CD8-positive, alpha-beta memory T cell (primary cell): Measurements from ENCODE around the gene SOX6. TPM values are rescaled to one million over a fixed set of nuclear protein-coding genes. Genes with fewer than 3 reads are reported as not detected.
"Not testable (repeated sequence)": the region's sequence is repeated elsewhere in the genome, so short reads cannot be mapped to it uniquely, and the experiment has no call there.

ENCODE experiments used
- CTCF ChIA-PET: fragments of 350-600 bp; sonication (Branson Sonifier 250); formaldehyde crosslinking; loops from one replicate; lab custom pipeline; 2021; ENCODE audit warnings: antibody characterized with exemption; lab: Charles Lee
- POLR2A ChIA-PET: fragments of 350-600 bp; sonication (Branson Sonifier 250); formaldehyde crosslinking; loops from one replicate; lab custom pipeline; 2021; ENCODE audit warnings: antibody characterized with exemption; lab: Charles Lee
- DNase-seq, 5 donors: peaks; one replicate each; pipeline versions ENCODE4 v3.0.0 to v3.0.0-alpha.2; 2020 to 2022; ENCODE audit warnings: mixed read lengths in 1 of 5
- H3K27ac ChIP-seq: one replicate; pipeline ENCODE4 v1.7.0; 2013; ENCODE audit warnings: low read depth, mild to moderate bottlenecking, low read length, moderate library complexity
- H3K27me3 ChIP-seq: 2 replicates; pipeline ENCODE4 v1.7.0; 2013; ENCODE audit warnings: low read length, mild to moderate bottlenecking; ENCODE audit not compliant: insufficient read depth, poor library complexity, severe bottlenecking
- H3K36me3 ChIP-seq: 2 replicates; pipeline ENCODE4 v1.7.0; 2013; ENCODE audit warnings: mild to moderate bottlenecking, low read length, moderate library complexity; ENCODE audit not compliant: insufficient read depth
- H3K4me1 ChIP-seq: 2 replicates; pipeline ENCODE4 v1.7.0; 2013; ENCODE audit warnings: mild to moderate bottlenecking, low read length, moderate library complexity; ENCODE audit not compliant: insufficient read depth
- H3K4me3 ChIP-seq: 2 replicates; pipeline ENCODE4 v1.7.0; 2013; ENCODE audit warnings: mild to moderate bottlenecking, low read length
- H3K9me3 ChIP-seq: 2 replicates; pipeline ENCODE4 v1.7.0; 2013; ENCODE audit warnings: mild to moderate bottlenecking, low read length
- H3K27ac Mint-ChIP-seq, 8 donors: one replicate each; pipeline ENCODE4 v1.8.0; 2020 to 2021; ENCODE audit warnings: mixed read lengths in 8 of 8, mild to moderate bottlenecking in 6 of 8, inconsistent platforms in 3 of 8, moderate library complexity in 3 of 8
- H3K27me3 Mint-ChIP-seq, 2 donors: one replicate each; pipeline ENCODE4 v1.8.0; 2020 to 2021; ENCODE audit warnings: mixed read lengths in 2 of 2, mild to moderate bottlenecking in 1 of 2, moderate library complexity in 1 of 2
- H3K36me3 Mint-ChIP-seq, 3 donors: one replicate each; pipeline ENCODE4 v1.8.0; 2020 to 2021; ENCODE audit warnings: mixed read lengths in 3 of 3, inconsistent platforms in 1 of 3, mild to moderate bottlenecking in 1 of 3
- H3K4me1 Mint-ChIP-seq, 3 donors: one replicate each; pipeline ENCODE4 v1.8.0; 2020 to 2021; ENCODE audit warnings: mixed read lengths in 3 of 3, inconsistent platforms in 1 of 3, mild to moderate bottlenecking in 1 of 3
- H3K4me3 Mint-ChIP-seq, 7 donors: one replicate each; pipeline ENCODE4 v1.8.0; 2020 to 2021; ENCODE audit warnings: mixed read lengths in 7 of 7, mild to moderate bottlenecking in 6 of 7, moderate library complexity in 4 of 7, inconsistent platforms in 2 of 7
- H3K9me3 Mint-ChIP-seq, 5 donors: one replicate each; pipeline ENCODE4 v1.8.0; 2020 to 2022; ENCODE audit warnings: mixed read lengths in 5 of 5, mild to moderate bottlenecking in 3 of 5, moderate library complexity in 2 of 5, inconsistent platforms in 1 of 5
- polyA plus RNA-seq: library from polyadenylated mRNA; unstranded; fragments of 300-500 nt; fragmentation: Illumina TruSeq; gene quantifications from one replicate; pipeline ENCODE4 v1.2.3, GENCODE V29; 2021
- total RNA-seq, 2 experiments: library from RNA; stranded (reverse); gene quantifications; one replicate each; pipeline ENCODE4 v1.2.3, GENCODE V29; 2021

Gene SOX6
- total and polyA plus RNA-seq, 3 experiments from 2014 or later, result not detected

DNA sequence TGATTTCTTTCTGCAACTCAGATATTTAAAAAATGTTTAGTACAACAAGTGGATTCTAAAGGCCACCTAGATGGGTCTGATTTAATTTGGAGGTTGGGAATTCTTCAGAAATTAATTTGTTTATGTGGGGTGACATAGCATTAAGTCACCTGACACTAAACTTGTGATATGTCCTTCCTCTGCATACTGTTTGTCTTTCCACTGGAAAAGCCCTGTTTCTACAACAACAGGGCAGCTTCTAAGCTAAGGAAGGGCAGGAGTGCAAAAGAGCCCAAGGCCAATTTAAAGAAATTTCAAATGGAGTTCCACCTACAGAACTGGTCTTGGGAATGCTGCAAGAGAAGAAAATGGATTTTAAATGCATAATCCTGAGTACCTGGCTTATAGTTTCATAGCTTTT is 319.2 kb downstream of the SOX6 start:
- Mint-ChIP-seq H3K27me3 (no peaks in the 10 kb centered on the region), H3K27ac (no peak overlapping the region)
- POLR2A ChIA-PET, result no interaction called here

DNA sequence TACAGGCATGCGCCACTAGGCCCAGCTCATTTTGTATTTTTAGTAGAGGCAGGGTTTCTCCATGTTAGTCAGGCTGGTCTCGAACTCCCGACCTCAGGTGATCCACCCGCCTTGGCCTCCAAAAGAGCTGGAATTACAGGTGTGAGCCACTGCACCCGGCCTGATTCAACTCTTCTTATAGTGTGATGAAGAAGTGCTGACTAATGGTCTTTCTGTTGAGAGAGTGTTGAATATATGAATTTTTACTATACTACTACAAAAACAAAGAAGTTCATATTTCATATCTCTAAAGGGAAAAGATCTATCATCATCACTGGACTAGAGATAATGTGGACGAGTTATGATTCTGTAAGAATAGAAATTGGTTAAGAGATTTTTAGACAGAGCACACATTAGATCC is 320.1 kb downstream of the SOX6 start:
- H3K4me3 Mint-ChIP-seq, result no peak overlapping the region
- H3K36me3 Mint-ChIP-seq, result no peaks in the 10 kb centered on the region
- H3K27me3 ChIP-seq, result no peaks in the 10 kb centered on the region
- no peak overlapping the region for H3K27ac ChIP-seq
- no peak overlapping the region for H3K27ac Mint-ChIP-seq
- no peaks in the 10 kb centered on the region for H3K4me1 ChIP-seq
- peaks cover 0 to 8% (median 3%) of the 10 kb centered on the region in 5 donors for H3K9me3 Mint-ChIP-seq
- no peaks in the 10 kb centered on the region for H3K4me1 Mint-ChIP-seq
- no peaks in the 10 kb centered on the region for H3K27me3 Mint-ChIP-seq
- CTCF ChIA-PET, result no interaction called here
- no peaks in the 10 kb centered on the region for H3K9me3 ChIP-seq
- POLR2A ChIA-PET, result no interaction called here
- no peak for DNase-seq
- no peaks in the 10 kb centered on the region for H3K36me3 ChIP-seq
- H3K4me3 ChIP-seq, result no peak overlapping the region

More for the DNA sequence above, 319.2 kb downstream of the SOX6 start:
- Mint-ChIP-seq H3K4me3 (no peak overlapping the region), H3K9me3 (peaks cover 0 to 6% (median 3%) of the 10 kb centered on the region in 5 donors), H3K4me1 (no peaks in the 10 kb centered on the region), H3K36me3 (no peaks in the 10 kb centered on the region)
- CTCF ChIA-PET, result no interaction called here
- Histone ChIP-seq H3K4me3 (no peak overlapping the region), H3K27me3 (no peaks in the 10 kb centered on the region), H3K4me1 (no peaks in the 10 kb centered on the region), H3K36me3 (no peaks in the 10 kb centered on the region), H3K9me3 (no peaks in the 10 kb centered on the region), H3K27ac (no peak overlapping the region)
- DNase-seq, result no peak

DNA sequence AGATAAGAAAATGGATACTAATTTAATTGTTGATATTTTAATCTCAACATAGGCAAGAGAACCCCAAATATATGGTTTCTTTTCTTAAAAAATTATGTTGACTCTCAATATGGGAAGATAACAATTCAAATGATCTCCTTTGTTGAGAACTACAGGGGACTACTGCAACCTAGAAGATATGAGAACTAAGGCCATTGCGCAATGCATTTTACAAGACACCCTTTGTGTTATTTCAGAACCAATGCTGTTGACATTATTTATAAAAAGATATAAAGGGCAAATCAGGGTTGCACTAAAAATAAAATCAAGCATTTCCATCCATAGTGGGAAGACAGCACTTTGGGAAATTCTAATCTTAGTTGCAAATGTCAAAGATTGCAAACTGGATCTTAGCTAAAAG is 322.3 kb downstream of the SOX6 start:
- Histone ChIP-seq H3K4me3 (no peak overlapping the region), H3K27me3 (no peaks in the 10 kb centered on the region), H3K27ac (no peak overlapping the region), H3K9me3 (no peaks in the 10 kb centered on the region), H3K4me1 (no peaks in the 10 kb centered on the region), H3K36me3 (no peaks in the 10 kb centered on the region)
- Mint-ChIP-seq H3K4me1 (no peaks in the 10 kb centered on the region), H3K27me3 (no peaks in the 10 kb centered on the region), H3K9me3 (peaks cover 0 to 10% (median 3%) of the 10 kb centered on the region in 5 donors), H3K36me3 (no peaks in the 10 kb centered on the region), H3K27ac (no peak overlapping the region), H3K4me3 (no peak overlapping the region)
- ChIA-PET CTCF (no interaction called here), POLR2A (no interaction called here)
- DNase-seq, result no peak

DNA sequence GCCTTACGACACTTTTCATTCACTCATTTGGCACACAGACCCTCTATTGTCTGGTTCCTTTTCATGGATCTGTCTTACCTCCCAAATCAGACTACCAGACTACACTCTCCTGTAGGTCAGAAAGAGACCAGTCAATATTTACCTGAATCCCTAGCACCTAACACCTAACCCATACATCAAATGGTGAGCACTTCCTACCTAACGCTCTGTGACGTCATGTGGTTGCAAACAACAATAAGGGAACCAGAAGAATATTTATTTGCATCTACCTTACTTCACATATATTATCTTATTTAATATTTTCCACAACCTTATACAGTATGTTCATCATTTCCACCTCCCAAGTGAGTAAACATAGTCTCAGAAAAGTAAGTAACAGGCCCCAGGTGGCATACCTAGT is 323.4 kb downstream of the SOX6 start:
- peaks cover 0 to 10% (median 3%) of the 10 kb centered on the region in 5 donors for H3K9me3 Mint-ChIP-seq
- no peaks in the 10 kb centered on the region for H3K36me3 Mint-ChIP-seq
- H3K4me1 Mint-ChIP-seq, result no peaks in the 10 kb centered on the region
- no peak for DNase-seq
- H3K4me3 ChIP-seq, result no peak overlapping the region
- ChIA-PET CTCF (no interaction called here), POLR2A (no interaction called here)
- H3K36me3 ChIP-seq, result no peaks in the 10 kb centered on the region
- H3K4me1 ChIP-seq, result no peaks in the 10 kb centered on the region
- H3K27me3 Mint-ChIP-seq, result no peaks in the 10 kb centered on the region
- H3K27ac ChIP-seq, result no peak overlapping the region
- no peaks in the 10 kb centered on the region for H3K9me3 ChIP-seq
- H3K4me3 Mint-ChIP-seq, result no peak overlapping the region
- H3K27me3 ChIP-seq, result no peaks in the 10 kb centered on the region
- no peak overlapping the region for H3K27ac Mint-ChIP-seq

DNA sequence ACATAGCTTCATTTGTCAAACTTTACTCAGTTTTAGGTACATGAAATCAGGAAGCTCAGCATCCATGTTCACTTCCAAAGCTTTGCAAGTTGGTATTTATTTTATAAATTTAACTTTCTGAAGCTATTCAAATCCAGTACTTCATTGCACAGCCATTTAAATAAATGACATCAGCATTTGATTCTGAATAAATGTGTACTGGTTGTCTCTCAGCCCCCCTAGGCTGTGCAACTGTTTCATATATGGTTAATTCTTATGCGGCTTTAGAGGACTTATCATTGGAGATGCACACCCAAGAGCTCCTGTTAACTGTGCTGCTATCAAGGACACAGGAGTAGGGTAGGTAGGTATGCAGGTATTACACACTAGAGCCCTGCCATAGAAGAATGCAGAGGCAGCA is 325.1 kb downstream of the SOX6 start:
- Histone ChIP-seq H3K4me3 (no peak overlapping the region), H3K36me3 (no peaks in the 10 kb centered on the region), H3K27ac (no peak overlapping the region), H3K27me3 (no peaks in the 10 kb centered on the region), H3K4me1 (no peaks in the 10 kb centered on the region), H3K9me3 (no peaks in the 10 kb centered on the region)
- POLR2A ChIA-PET, result no interaction called here
- no peaks in the 10 kb centered on the region for H3K4me1 Mint-ChIP-seq
- no peaks in the 10 kb centered on the region for H3K36me3 Mint-ChIP-seq
- DNase-seq, result no peak
- H3K4me3 Mint-ChIP-seq, result no peak overlapping the region
- no peaks in the 10 kb centered on the region for H3K27me3 Mint-ChIP-seq
- H3K9me3 Mint-ChIP-seq, result peaks cover 0 to 10% (median 3%) of the 10 kb centered on the region in 5 donors
- no peak overlapping the region for H3K27ac Mint-ChIP-seq
- CTCF ChIA-PET, result no interaction called here

DNA sequence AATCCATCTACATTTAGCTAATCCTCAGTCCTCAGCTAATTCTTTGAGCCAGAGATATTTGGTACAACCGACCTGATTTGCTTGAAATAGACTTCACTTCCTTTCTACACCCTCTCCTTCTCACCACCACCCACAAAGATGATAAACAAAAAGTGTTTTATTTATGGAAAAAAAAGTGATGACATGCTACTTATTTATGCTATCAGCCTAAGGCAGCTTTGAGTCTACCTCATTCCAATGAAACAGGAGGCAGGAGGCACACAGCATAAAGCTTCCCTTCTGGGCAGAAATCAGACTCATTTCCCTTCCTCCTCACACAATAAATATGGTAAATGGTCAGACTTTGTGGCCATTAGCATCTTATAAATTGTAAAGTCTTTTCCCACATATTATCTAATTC is 325.7 kb downstream of the SOX6 start:
- Mint-ChIP-seq H3K27ac (no peak overlapping the region), H3K9me3 (peaks cover 0 to 10% (median 3%) of the 10 kb centered on the region in 5 donors), H3K27me3 (no peaks in the 10 kb centered on the region), H3K4me1 (no peaks in the 10 kb centered on the region), H3K36me3 (no peaks in the 10 kb centered on the region), H3K4me3 (no peak overlapping the region)
- Histone ChIP-seq H3K4me1 (no peaks in the 10 kb centered on the region), H3K27me3 (no peaks in the 10 kb centered on the region), H3K9me3 (no peaks in the 10 kb centered on the region), H3K27ac (no peak overlapping the region), H3K4me3 (no peak overlapping the region), H3K36me3 (no peaks in the 10 kb centered on the region)
- DNase-seq, result no peak
- ChIA-PET POLR2A (no interaction called here), CTCF (no interaction called here)

DNA sequence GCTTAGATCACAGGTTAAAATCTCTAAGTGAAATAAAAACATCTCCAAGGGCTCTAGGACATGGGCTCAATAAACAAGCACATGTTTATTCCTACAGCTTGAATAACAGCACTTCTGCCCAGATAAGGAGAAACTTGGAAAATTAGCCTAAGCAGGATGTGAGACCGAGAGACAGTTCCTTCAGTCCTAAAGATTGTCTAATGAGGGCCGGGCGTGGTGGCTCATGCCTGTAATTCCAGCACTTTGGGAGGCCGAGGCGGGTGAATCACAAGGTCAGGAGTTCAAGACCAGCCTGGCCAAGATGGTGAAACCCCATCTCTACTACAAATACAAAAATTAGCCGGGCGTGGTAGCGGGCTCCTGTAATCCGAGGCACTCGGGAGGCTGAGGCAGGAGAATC is 327.2 kb downstream of the SOX6 start:
- H3K9me3 ChIP-seq, H3K4me1 ChIP-seq, H3K27me3 ChIP-seq, H3K4me3 ChIP-seq, H3K4me3 Mint-ChIP-seq, H3K36me3 Mint-ChIP-seq, H3K27ac ChIP-seq, H3K27ac Mint-ChIP-seq, POLR2A ChIA-PET, H3K36me3 ChIP-seq, H3K4me1 Mint-ChIP-seq, CTCF ChIA-PET, H3K27me3 Mint-ChIP-seq, DNase-seq: not testable (repeated sequence)
- peaks cover 0 to 10% (median 3%) of the 10 kb centered on the region in 5 donors for H3K9me3 Mint-ChIP-seq

DNA sequence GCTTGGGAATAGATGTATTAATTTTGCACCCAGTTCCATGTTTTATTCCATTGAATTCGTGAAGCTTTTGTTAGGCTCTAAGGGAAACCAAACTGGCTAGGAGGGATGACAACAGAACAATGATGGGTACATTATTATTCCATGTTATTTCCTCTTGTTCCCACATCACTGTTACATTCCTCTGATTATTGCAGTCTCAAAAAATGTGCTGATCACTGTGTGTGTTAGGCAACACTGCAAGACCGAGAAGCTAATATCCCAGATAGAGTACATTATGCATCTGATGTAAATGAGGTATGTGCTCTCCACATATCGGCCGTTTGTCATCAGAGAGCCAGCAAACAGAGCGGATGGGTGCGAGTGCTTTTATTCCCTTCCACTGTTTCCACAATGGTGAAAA is 327.9 kb downstream of the SOX6 start:
- no peak for DNase-seq
- Histone ChIP-seq H3K4me1 (no peaks in the 10 kb centered on the region), H3K27me3 (no peaks in the 10 kb centered on the region), H3K4me3 (no peak overlapping the region), H3K27ac (no peak overlapping the region), H3K36me3 (no peaks in the 10 kb centered on the region), H3K9me3 (no peaks in the 10 kb centered on the region)
- no peak overlapping the region for H3K27ac Mint-ChIP-seq
- peaks cover 0 to 10% (median 3%) of the 10 kb centered on the region in 5 donors for H3K9me3 Mint-ChIP-seq
- POLR2A ChIA-PET, result no interaction called here
- H3K4me3 Mint-ChIP-seq, result no peak overlapping the region
- no peaks in the 10 kb centered on the region for H3K4me1 Mint-ChIP-seq
- CTCF ChIA-PET, result no interaction called here
- no peaks in the 10 kb centered on the region for H3K36me3 Mint-ChIP-seq
- H3K27me3 Mint-ChIP-seq, result no peaks in the 10 kb centered on the region

DNA sequence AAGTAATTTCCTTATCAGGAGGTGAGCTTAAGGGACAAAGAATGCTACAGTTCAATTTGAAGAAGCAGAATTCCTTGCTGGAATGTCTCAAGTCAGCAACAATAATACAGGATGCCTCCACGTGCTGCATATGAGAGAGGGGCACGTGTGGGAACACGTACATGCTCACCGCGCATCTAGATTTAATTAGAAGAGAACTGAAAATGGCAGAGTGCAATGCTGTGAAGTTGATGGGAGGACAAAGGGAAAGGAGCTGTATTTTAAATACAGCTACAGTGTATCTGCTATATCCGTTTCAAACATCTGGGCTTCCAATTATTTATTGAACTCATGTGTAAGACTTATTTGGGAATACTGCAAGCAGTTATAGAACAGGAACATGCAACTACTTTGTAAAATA is 328.7 kb downstream of the SOX6 start:
- H3K27ac ChIP-seq, result no peak overlapping the region
- Mint-ChIP-seq H3K27me3 (no peaks in the 10 kb centered on the region), H3K27ac (no peak overlapping the region), H3K9me3 (peaks cover 0 to 11% (median 3%) of the 10 kb centered on the region in 5 donors), H3K4me3 (no peak overlapping the region), H3K36me3 (no peaks in the 10 kb centered on the region), H3K4me1 (no peaks in the 10 kb centered on the region)
- no peak overlapping the region for H3K4me3 ChIP-seq
- DNase-seq, result no peak
- no peaks in the 10 kb centered on the region for H3K36me3 ChIP-seq
- no peaks in the 10 kb centered on the region for H3K4me1 ChIP-seq
- CTCF ChIA-PET, result no interaction called here
- no peaks in the 10 kb centered on the region for H3K9me3 ChIP-seq
- POLR2A ChIA-PET, result no interaction called here
- H3K27me3 ChIP-seq, result no peaks in the 10 kb centered on the region
